GM12878 (cell line): ENCODE results near the gene SGCB. TPM values are rescaled to one million over a fixed set of nuclear protein-coding genes. Genes with fewer than 3 reads are reported as not detected.

Source experiments
- ATAC-seq: fragments of 200-7000 bp; cut with Tn5 transposase; 3 replicates; pipeline ENCODE4 v1.9.1; 2020; ENCODE audit warnings: mild to moderate bottlenecking, moderate library complexity
- BruUV-seq: library from RNA; stranded (reverse); fragments of 400-500 nt; replicated peaks from 2 replicates; lab custom pipeline; 2021; lab: Mats Ljungman, UMichigan
- CTCF ChIA-PET: fragments of 300-600 bp; sonication (Branson Sonifier 250); formaldehyde crosslinking; extraction: SDS; loops from one replicate; lab custom pipeline; 2021; ENCODE audit warnings: inconsistent platforms; lab: Yijun Ruan, JAX
- POLR2A ChIA-PET: fragments of 350-600 bp; formaldehyde crosslinking; extraction: SDS; loops from one replicate; lab custom pipeline; 2021; ENCODE audit warnings: inconsistent platforms; lab: Charles Lee
- RAD21 ChIA-PET: fragments of 300-600 bp; sonication (Branson Sonifier 250); formaldehyde crosslinking; loops from one replicate; lab custom pipeline; 2023; ENCODE audit warnings: antibody characterized with exemption; ENCODE audit not compliant: unreplicated experiment; lab: Charles Lee
- SMC1A ChIA-PET: fragments of 300-600 bp; sonication (Branson Sonifier 250); formaldehyde crosslinking; loops from one replicate; lab custom pipeline; 2023; ENCODE audit not compliant: unreplicated experiment, uncharacterized antibody; lab: Charles Lee
- DNase-seq: peaks from one replicate; pipeline ENCODE4 v3.0.0-alpha.2; 2011; ENCODE audit warnings: low read depth, low spot score
- FAIRE-seq: peaks from 3 replicates; lab custom pipeline; 2011; peaks lifted over from hg19 to GRCh38; lab: Jason Lieb, UNC
- H2AFZ ChIP-seq: 2 replicates; pipeline ENCODE4 v1.6.0; 2011; ENCODE audit warnings: low read depth, low read length, control low read depth; ENCODE audit not compliant: control insufficient read depth
- H3K27ac ChIP-seq: 2 replicates; pipeline ENCODE4 v1.5.1; 2011; ENCODE audit warnings: control low read depth; ENCODE audit not compliant: control insufficient read depth, insufficient read depth
- H3K27me3 ChIP-seq, 2 experiments: replicated peaks in 1 of 2; 2 replicates each; pipeline versions ENCODE4 v1.6.0 to v1.6.1; 2011; ENCODE audit warnings: low read length in 1 of 2; ENCODE audit not compliant: control insufficient read depth in 2 of 2, insufficient read depth in 2 of 2
- H3K36me3 ChIP-seq, 2 experiments: 2 replicates each; pipeline ENCODE4 v1.5.1; 2011; ENCODE audit warnings: low read length in 1 of 2; ENCODE audit not compliant: control insufficient read depth in 2 of 2, insufficient read depth in 2 of 2
- H3K4me1 ChIP-seq: 2 replicates; pipeline ENCODE4 v1.6.1; 2011; ENCODE audit warnings: mild to moderate bottlenecking, low read length, moderate library complexity, mixed read lengths; ENCODE audit not compliant: control insufficient read depth, insufficient read depth
- H3K4me2 ChIP-seq: 2 replicates; pipeline ENCODE4 v1.6.0; 2011; ENCODE audit warnings: control low read depth; ENCODE audit not compliant: control insufficient read depth, insufficient read depth
- H3K4me3 ChIP-seq: fragments of 200-600 bp; sonication (generic); 2 replicates; pipeline ENCODE4 v1.5.1; 2016
- H3K79me2 ChIP-seq: 2 replicates; pipeline ENCODE4 v1.6.0; 2011; ENCODE audit warnings: low read length; ENCODE audit not compliant: control insufficient read depth, insufficient read depth
- H3K9ac ChIP-seq: 2 replicates; pipeline ENCODE4 v1.8.0; 2011; ENCODE audit warnings: low read length, control low read depth, mixed read lengths; ENCODE audit not compliant: control insufficient read depth, insufficient read depth
- H3K9me3 ChIP-seq: replicated peaks from 3 replicates; pipeline ENCODE4 v1.5.1; 2011; ENCODE audit warnings: mild to moderate bottlenecking, low read length; ENCODE audit not compliant: control insufficient read depth, insufficient read depth
- H4K20me1 ChIP-seq: 2 replicates; pipeline ENCODE4 v1.6.0; 2011; ENCODE audit not compliant: control insufficient read depth, insufficient read depth
- EED ChIP-seq: sonication (generic); IDR thresholded peaks from 2 replicates; pipeline ENCODE4 v1.6.1; 2016; ENCODE audit warnings: antibody characterized with exemption, low read depth
- EP300 ChIP-seq, 2 experiments: fragments of 150-350 bp in 1 of 2; IDR thresholded peaks; 2 replicates each; pipeline ENCODE4 v1.6.1; 2011 to 2012; ENCODE audit warnings: low read depth in 2 of 2, low read length in 2 of 2, borderline replicate concordance in 1 of 2, improper control_type of control experiment in 1 of 2, inconsistent platforms in 1 of 2; ENCODE audit not compliant: control insufficient read depth in 1 of 2
- NFIC ChIP-seq: IDR thresholded peaks from 2 replicates; pipeline ENCODE4 v1.6.1; 2012; ENCODE audit warnings: low read depth, mild to moderate bottlenecking, inconsistent platforms, low read length, moderate library complexity
- NR2C2 ChIP-seq: IDR thresholded peaks from 2 replicates; pipeline ENCODE4 v1.6.1; 2011; ENCODE audit warnings: borderline replicate concordance, low read depth; ENCODE audit not compliant: control insufficient read depth, insufficient read length
- POU2F2 ChIP-seq: IDR thresholded peaks from 3 replicates; pipeline ENCODE4 v1.6.1; 2011; ENCODE audit warnings: low read depth, mild to moderate bottlenecking, low read length, borderline replicate concordance
- SPI1 ChIP-seq: IDR thresholded peaks from 2 replicates; pipeline ENCODE4 v1.6.1; 2011; ENCODE audit warnings: low read depth, mild to moderate bottlenecking, low read length, moderate library complexity, borderline replicate concordance; ENCODE audit not compliant: insufficient read depth
- TARDBP ChIP-seq: IDR thresholded peaks from 2 replicates; pipeline ENCODE4 v1.6.1; 2016; ENCODE audit warnings: borderline replicate concordance
- WGBS: methylation state at CpG from one replicate; pipeline ENCODE4 v1.1.6; 2016; ENCODE audit warnings: low lambda C conversion rate; ENCODE audit not compliant: insufficient replicate concordance, insufficient coverage; ENCODE audit errors: missing lambda C conversion rate; 5-methylcytosine and 5-hydroxymethylcytosine counted together
- in situ Hi-C: fragments of 300-500 bp; cut with MboI; formaldehyde crosslinking; loops from 9 replicates; pipeline ENCODE4 v1.14.3; 2018; ENCODE audit warnings: mixed read lengths
- intact Hi-C: fragments of 100-400 bp; cut with micrococcal nuclease; formaldehyde crosslinking; loops from one replicate; pipeline ENCODE4 v1.14.2; 2022; ENCODE audit not compliant: unreplicated experiment
- polyA plus RNA-seq, 11 experiments: library from polyadenylated mRNA; depleted of rRNA in 4 of 11; unstranded in 6 of 11; stranded (reverse) in 5 of 11; fragments of >200 nt; fragmentation: Nextera tagmentation in 4 of 11; fragmentation: Illumina TruSeq in 1 of 11; extraction: Ambion mirVana in 4 of 11; extraction: Trizol in 1 of 11; gene quantifications; 1 replicate in 1 of 11; 2 replicates in 10 of 11; pipeline versions ENCODE4 v1.2.1 to v1.2.3, GENCODE V29; 2011 to 2016; ENCODE audit warnings: inconsistent platforms in 2 of 11, missing spikeins in 2 of 11, low read depth in 1 of 11
- total RNA-seq, 4 experiments: library from RNA; depleted of rRNA in 3 of 4; stranded (reverse); fragments of >200 nt in 3 of 4; fragmentation: Illumina TruSeq in 1 of 4; extraction: Trizol in 1 of 4; gene quantifications; 2 replicates each; pipeline versions ENCODE4 v1.2.1 to v1.2.3, GENCODE V29; 2013 to 2021
- TF ChIP-seq, protein P1 (sequence below): IDR thresholded peaks from 2 replicates; pipeline ENCODE4 v1.6.1; 2011; ENCODE audit warnings: borderline replicate concordance, low read depth, mild to moderate bottlenecking, moderate library complexity, low read length; ENCODE audit not compliant: insufficient read depth, poor library complexity, severe bottlenecking
- TF ChIP-seq, protein P2 (sequence below): fragments of 450-650 bp; IDR thresholded peaks from 2 replicates; pipeline ENCODE4 v1.6.1; 2017; ENCODE audit warnings: borderline replicate concordance

The SGCB gene
- total and polyA plus RNA-seq, 10 of the 15 experiments (the other 5 are each of a cell fraction or from before 2014, with no cell fraction given): 4.7 to 13.2 (median 7.4) TPM

- Histone ChIP-seq H2AFZ (no peak overlapping the region), H3K4me3 (no peak overlapping the region), H3K79me2 (no peaks in the 10 kb centered on the region), H3K36me3 (no peaks in the 10 kb centered on the region), H3K27ac (no peak overlapping the region), H4K20me1 (no peaks in the 10 kb centered on the region), H3K9me3 (no peaks in the 10 kb centered on the region)
- WGBS: 88% methylated on average over 1 of the region's 1 CpG
- intact Hi-C loops (no loop called here), in situ Hi-C loops (no loop called here)
- POLR2A ChIA-PET: no interaction called here
- no peak for DNase-seq
- no peak for TF ChIP-seq TARDBP
- no peak for TF ChIP-seq NR2C2
- TF ChIP-seq, protein P1, sequence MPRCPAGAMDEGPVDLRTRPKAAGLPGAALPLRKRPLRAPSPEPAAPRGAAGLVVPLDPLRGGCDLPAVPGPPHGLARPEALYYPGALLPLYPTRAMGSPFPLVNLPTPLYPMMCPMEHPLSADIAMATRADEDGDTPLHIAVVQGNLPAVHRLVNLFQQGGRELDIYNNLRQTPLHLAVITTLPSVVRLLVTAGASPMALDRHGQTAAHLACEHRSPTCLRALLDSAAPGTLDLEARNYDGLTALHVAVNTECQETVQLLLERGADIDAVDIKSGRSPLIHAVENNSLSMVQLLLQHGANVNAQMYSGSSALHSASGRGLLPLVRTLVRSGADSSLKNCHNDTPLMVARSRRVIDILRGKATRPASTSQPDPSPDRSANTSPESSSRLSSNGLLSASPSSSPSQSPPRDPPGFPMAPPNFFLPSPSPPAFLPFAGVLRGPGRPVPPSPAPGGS: no peak
- TF ChIP-seq EED: no peak
- TF ChIP-seq SPI1: no peak
- TF ChIP-seq, protein P2, sequence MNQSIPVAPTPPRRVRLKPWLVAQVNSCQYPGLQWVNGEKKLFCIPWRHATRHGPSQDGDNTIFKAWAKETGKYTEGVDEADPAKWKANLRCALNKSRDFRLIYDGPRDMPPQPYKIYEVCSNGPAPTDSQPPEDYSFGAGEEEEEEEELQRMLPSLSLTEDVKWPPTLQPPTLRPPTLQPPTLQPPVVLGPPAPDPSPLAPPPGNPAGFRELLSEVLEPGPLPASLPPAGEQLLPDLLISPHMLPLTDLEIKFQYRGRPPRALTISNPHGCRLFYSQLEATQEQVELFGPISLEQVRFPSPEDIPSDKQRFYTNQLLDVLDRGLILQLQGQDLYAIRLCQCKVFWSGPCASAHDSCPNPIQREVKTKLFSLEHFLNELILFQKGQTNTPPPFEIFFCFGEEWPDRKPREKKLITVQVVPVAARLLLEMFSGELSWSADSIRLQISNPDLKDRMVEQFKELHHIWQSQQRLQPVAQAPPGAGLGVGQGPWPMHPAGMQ: no peak
- no peak for TF ChIP-seq EP300 (IDR thresholded peaks at IDR 0.05; ENCODE audit: borderline replicate concordance in 1 of 2, control insufficient read depth in 1 of 2, low read depth in 2 of 2, low read length in 2 of 2)
- TF ChIP-seq POU2F2: no peak
- no peak for TF ChIP-seq NFIC
- TF ChIP-seq, all 136 proteins: peak for 0
- no TSS peak for BruUV-seq
- SMC1A ChIA-PET: no interaction called here
- RAD21 ChIA-PET: no interaction called here
- Histone ChIP-seq H3K27me3 (no peaks in the 10 kb centered on the region), H3K4me1 (no peaks in the 10 kb centered on the region), H3K9ac (no peak overlapping the region), H3K4me2 (no peak overlapping the region)
- no peak for ATAC-seq
- CTCF ChIA-PET: no interaction called here
- FAIRE-seq: no peak
Observed at GRCh38 chr4:52012651-52013050, 25.4 kb downstream of the SGCB start.
